Activated CD8-positive, alpha-beta memory T cell treated with anti-CD3 and anti-CD28 coated beads, Interleukin-2, amount 50 U/mL, for 4 hours (primary cell): ENCODE data around the gene SAMD1.

ENCODE experiments used
- DNase-seq: peaks from one replicate; pipeline ENCODE4 v3.0.0-alpha.2; 2020

Gene SAMD1

GRCh38 chr19:14112809-14113385 is 22.3 kb upstream of the SAMD1 start:
- no peak for DNase-seq

- no peak for DNase-seq
Measured at GRCh38 chr19:14112051-14112808, 21.7 kb upstream of the SAMD1 start.

- no peak for DNase-seq
Measured at GRCh38 chr19:14111486-14111885, 20.9 kb upstream of the SAMD1 start.

GRCh38 chr19:14110650-14111049 is 20.1 kb upstream of the SAMD1 start:
- no peak for DNase-seq

GRCh38 chr19:14107581-14108461 is 17.3 kb upstream of the SAMD1 start:
- no peak for DNase-seq

GRCh38 chr19:14106840-14107239 is 16.3 kb upstream of the SAMD1 start:
- DNase-seq = no peak

GRCh38 chr19:14105680-14106079 is 15.1 kb upstream of the SAMD1 start:
- DNase-seq = no peak

GRCh38 chr19:14103310-14103709 is 12.8 kb upstream of the SAMD1 start:
- DNase-seq = no peak

- DNase-seq = no peak
Measured at GRCh38 chr19:14102756-14103155, 12.2 kb upstream of the SAMD1 start.

- no peak for DNase-seq
Measured at GRCh38 chr19:14102102-14102696, 11.6 kb upstream of the SAMD1 start.

GRCh38 chr19:14101003-14101545 is 10.5 kb upstream of the SAMD1 start:
- DNase-seq = no peak

- DNase-seq = no peak
Measured at GRCh38 chr19:14097532-14098151, 7.1 kb upstream of the SAMD1 start.

GRCh38 chr19:14096272-14096992 is 5.9 kb upstream of the SAMD1 start:
- DNase-seq = no peak

GRCh38 chr19:14094854-14095253 is 4.3 kb upstream of the SAMD1 start:
- no peak for DNase-seq

- DNase-seq = no peak
Measured at GRCh38 chr19:14093117-14093823, 2.7 kb upstream of the SAMD1 start.

- peak; percentile 52 for DNase-seq
Measured at GRCh38 chr19:14091813-14092462, 1.4 kb upstream of the SAMD1 start.

- peak; percentile 57 for DNase-seq
Measured at GRCh38 chr19:14091081-14091812, 696 bp upstream of the SAMD1 start.

GRCh38 chr19:14089662-14090508 is 666 bp downstream of the SAMD1 start:
- peak; percentile 54 for DNase-seq

- DNase-seq = no peak
Measured at GRCh38 chr19:14089412-14089661, 1.2 kb downstream of the SAMD1 start.
